Activated naive CD8-positive, alpha-beta T cell treated with anti-CD3 and anti-CD28 coated beads, Interleukin-2, amount 10 ng/mL, durations not matched to agents 7 days and 5 days (primary cell): Measurements from ENCODE around the gene ATF3. TPM values are rescaled to one million over a fixed set of nuclear protein-coding genes. Genes with fewer than 3 reads are reported as not detected.

Experiments used
- ATAC-seq: fragments of 150-1000 bp; cut with Tn5 transposase; one replicate; pipeline ENCODE4 v1.10.0; 2021; ENCODE audit warnings: low read depth, moderate library complexity
- POLR2A ChIA-PET: fragments of 350-600 bp; sonication (Branson Sonifier 250); formaldehyde crosslinking; loops from one replicate; lab custom pipeline; 2021; ENCODE audit warnings: antibody characterized with exemption; lab: Charles Lee
- DNase-seq: peaks from one replicate; pipeline ENCODE4 v3.0.0; 2021
- H3K27ac Mint-ChIP-seq: one replicate; pipeline ENCODE4 v1.8.0; 2022; ENCODE audit warnings: mild to moderate bottlenecking, mixed read lengths
- H3K27me3 Mint-ChIP-seq: one replicate; pipeline ENCODE4 v1.8.0; 2022; ENCODE audit warnings: mild to moderate bottlenecking, moderate library complexity, mixed read lengths
- H3K36me3 Mint-ChIP-seq: one replicate; pipeline ENCODE4 v1.8.0; 2021; ENCODE audit warnings: mild to moderate bottlenecking, mixed read lengths
- H3K4me1 Mint-ChIP-seq: one replicate; pipeline ENCODE4 v1.8.0; 2021; ENCODE audit warnings: mixed read lengths
- H3K4me3 Mint-ChIP-seq: one replicate; pipeline ENCODE4 v1.8.0; 2022; ENCODE audit warnings: mild to moderate bottlenecking, moderate library complexity, mixed read lengths
- H3K9me3 Mint-ChIP-seq: one replicate; pipeline ENCODE4 v1.8.0; 2021; ENCODE audit warnings: mixed read lengths
- total RNA-seq, 2 experiments: library from RNA; stranded (reverse); gene quantifications; one replicate each; pipeline ENCODE4 v1.2.3, GENCODE V29; 2021

The ATF3 gene
- 10 to 100 TPM; 13.1 to 13.8 TPM for total RNA-seq

- Mint-ChIP-seq H3K9me3 (no peaks in the 10 kb centered on the region), H3K4me3 (peak within 1 kb of the TSS; percentile 87), H3K36me3 (peaks cover 5% of the 10 kb centered on the region), H3K4me1 (peaks cover 37% of the 10 kb centered on the region), H3K27me3 (peaks cover 40% of the 10 kb centered on the region), H3K27ac (peak within 1 kb of the TSS; percentile 98)
- ATAC-seq: peak; percentile 78
- peak; percentile 91 for DNase-seq
- POLR2A ChIA-PET: interaction anchor here (0.6 to 2.9 kb wide), 28 partner anchors 8 to 670 kb away, joined by 3 to 67 read pairs (median 4); partner anchors contain the start of genes DTL, FLVCR1, INTS7 and NSL1
Measured at GRCh38 chr1:212608392-212608958, at the start of gene ATF3. Gene ATF3, plus strand, starts transcription at chr1:212608761. Its CDS starts 6,261 bp downstream, at chr1:212615022.

GRCh38 chr1:212559929-212560328 is 48.6 kb upstream of the ATF3 start:
- Mint-ChIP-seq H3K27me3 (peaks cover 22% of the 10 kb centered on the region), H3K4me3 (peak overlapping the region; percentile 85), H3K27ac (peak overlapping the region; percentile 95), H3K36me3 (peaks cover 6% of the 10 kb centered on the region), H3K9me3 (no peaks in the 10 kb centered on the region), H3K4me1 (peaks cover 8% of the 10 kb centered on the region)
- POLR2A ChIA-PET: interaction anchor here (2.8 kb wide), 1 partner anchor 48 kb away, joined by 30 read pairs; the partner anchor contains the start of gene ATF3
- ATAC-seq: no peak
- no peak for DNase-seq

DNA sequence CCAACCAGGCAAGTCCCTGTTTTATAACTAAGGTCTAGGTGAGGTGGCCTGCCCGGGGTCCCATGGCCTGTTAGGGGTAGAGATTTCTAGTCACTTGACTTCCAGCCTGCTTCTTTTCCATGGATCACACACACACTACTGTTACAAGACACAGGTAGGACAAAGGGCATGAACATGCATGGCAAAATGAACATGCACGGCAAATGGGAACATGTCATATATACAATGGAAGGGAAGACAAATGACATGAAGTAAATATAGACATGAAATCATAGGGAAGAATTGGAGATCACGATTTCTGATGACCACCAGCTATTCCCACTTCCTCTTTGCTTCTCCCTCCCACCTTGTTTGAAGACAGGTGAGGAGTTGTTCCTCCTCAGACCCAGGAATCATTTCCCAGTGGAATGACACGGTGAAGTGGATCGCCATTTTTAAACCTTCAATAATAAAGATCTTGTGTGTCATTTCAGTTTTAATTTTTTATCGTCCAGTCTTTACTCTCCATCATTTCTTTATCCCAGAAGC is 47.6 kb upstream of the ATF3 start:
- DNase-seq: no peak
- no peak overlapping the region for H3K27ac Mint-ChIP-seq
- peaks cover 23% of the 10 kb centered on the region for H3K27me3 Mint-ChIP-seq
- POLR2A ChIA-PET: no interaction called here
- no peaks in the 10 kb centered on the region for H3K9me3 Mint-ChIP-seq
- H3K4me1 Mint-ChIP-seq: peaks cover 10% of the 10 kb centered on the region
- H3K4me3 Mint-ChIP-seq: no peak overlapping the region
- H3K36me3 Mint-ChIP-seq: peaks cover 6% of the 10 kb centered on the region
- ATAC-seq: no peak

- Mint-ChIP-seq H3K27me3 (peaks cover 18% of the 10 kb centered on the region), H3K27ac (no peak overlapping the region), H3K36me3 (peaks cover 6% of the 10 kb centered on the region), H3K9me3 (no peaks in the 10 kb centered on the region), H3K4me3 (no peak overlapping the region), H3K4me1 (peaks cover 14% of the 10 kb centered on the region)
- DNase-seq (no peak), ATAC-seq (no peak)
- POLR2A ChIA-PET: no interaction called here
Measured at GRCh38 chr1:212561501-212561931, 47.0 kb upstream of the ATF3 start.

GRCh38 chr1:212562771-212563170 is 45.8 kb upstream of the ATF3 start:
- DNase-seq (no peak), ATAC-seq (no peak)
- POLR2A ChIA-PET: no interaction called here

GRCh38 chr1:212565079-212565478 is 43.5 kb upstream of the ATF3 start:
- POLR2A ChIA-PET: no interaction called here
- no peak overlapping the region for H3K4me3 Mint-ChIP-seq
- H3K4me1 Mint-ChIP-seq: peaks cover 10% of the 10 kb centered on the region
- no peaks in the 10 kb centered on the region for H3K36me3 Mint-ChIP-seq
- H3K27ac Mint-ChIP-seq: no peak overlapping the region
- H3K9me3 Mint-ChIP-seq: no peaks in the 10 kb centered on the region
- peaks cover 11% of the 10 kb centered on the region for H3K27me3 Mint-ChIP-seq
- DNase-seq: no peak
- no peak for ATAC-seq

More at GRCh38 chr1:212562771-212563170, 45.8 kb upstream of the ATF3 start:
- H3K27ac Mint-ChIP-seq: no peak overlapping the region
- H3K27me3 Mint-ChIP-seq: peaks cover 5% of the 10 kb centered on the region
- H3K36me3 Mint-ChIP-seq: peaks cover 5% of the 10 kb centered on the region
- peaks cover 18% of the 10 kb centered on the region for H3K4me1 Mint-ChIP-seq
- no peaks in the 10 kb centered on the region for H3K9me3 Mint-ChIP-seq
- no peak overlapping the region for H3K4me3 Mint-ChIP-seq

GRCh38 chr1:212565571-212566305 is 42.8 kb upstream of the ATF3 start:
- H3K27ac Mint-ChIP-seq: peak overlapping the region; percentile 89
- H3K4me3 Mint-ChIP-seq: peak overlapping the region; percentile 89
- POLR2A ChIA-PET: interaction anchor here (1.9 to 2.0 kb wide), 2 partner anchors 31 to 43 kb away, joined by 8 to 27 read pairs; partner anchors contain the start of gene ATF3
- no peaks in the 10 kb centered on the region for H3K9me3 Mint-ChIP-seq
- H3K36me3 Mint-ChIP-seq: no peaks in the 10 kb centered on the region
- DNase-seq: no peak
- no peak for ATAC-seq
- H3K4me1 Mint-ChIP-seq: peaks cover 10% of the 10 kb centered on the region
- H3K27me3 Mint-ChIP-seq: peaks cover 11% of the 10 kb centered on the region

GRCh38 chr1:212566522-212567479 is 41.8 kb upstream of the ATF3 start:
- POLR2A ChIA-PET: interaction anchor here (0.6 to 2.0 kb wide), 7 partner anchors 8 to 291 kb away, joined by 3 to 27 read pairs (median 6); partner anchors contain the start of gene ATF3

GRCh38 chr1:212567638-212568037 is 40.9 kb upstream of the ATF3 start:
- ATAC-seq: no peak
- peaks cover 10% of the 10 kb centered on the region for H3K4me1 Mint-ChIP-seq
- DNase-seq: no peak
- H3K27me3 Mint-ChIP-seq: peaks cover 14% of the 10 kb centered on the region
- POLR2A ChIA-PET: interaction anchor here (0.6 to 2.0 kb wide), 7 partner anchors 9 to 290 kb away, joined by 3 to 27 read pairs (median 6); partner anchors contain the start of gene ATF3
- H3K9me3 Mint-ChIP-seq: no peaks in the 10 kb centered on the region
- H3K4me3 Mint-ChIP-seq: no peak overlapping the region
- peak overlapping the region; percentile 14 for H3K27ac Mint-ChIP-seq
- no peaks in the 10 kb centered on the region for H3K36me3 Mint-ChIP-seq

More at GRCh38 chr1:212566522-212567479, 41.8 kb upstream of the ATF3 start:
- peak overlapping the region; percentile 89 for H3K4me3 Mint-ChIP-seq
- no peaks in the 10 kb centered on the region for H3K36me3 Mint-ChIP-seq
- peaks cover 10% of the 10 kb centered on the region for H3K4me1 Mint-ChIP-seq
- peak overlapping the region; percentile 89 for H3K27ac Mint-ChIP-seq
- H3K27me3 Mint-ChIP-seq: peaks cover 11% of the 10 kb centered on the region
- no peaks in the 10 kb centered on the region for H3K9me3 Mint-ChIP-seq
- ATAC-seq (peak; percentile 97), DNase-seq (no peak)

GRCh38 chr1:212568978-212569537 is 39.5 kb upstream of the ATF3 start:
- H3K9me3 Mint-ChIP-seq: no peaks in the 10 kb centered on the region
- H3K4me3 Mint-ChIP-seq: no peak overlapping the region
- peaks cover 24% of the 10 kb centered on the region for H3K27me3 Mint-ChIP-seq
- H3K4me1 Mint-ChIP-seq: peaks cover 10% of the 10 kb centered on the region
- DNase-seq: no peak
- POLR2A ChIA-PET: interaction anchor here (1.7 kb wide), 1 partner anchor 39 kb away, joined by 4 read pairs; the partner anchor contains the start of gene ATF3
- H3K27ac Mint-ChIP-seq: no peak overlapping the region
- H3K36me3 Mint-ChIP-seq: no peaks in the 10 kb centered on the region
- ATAC-seq: no peak

DNA sequence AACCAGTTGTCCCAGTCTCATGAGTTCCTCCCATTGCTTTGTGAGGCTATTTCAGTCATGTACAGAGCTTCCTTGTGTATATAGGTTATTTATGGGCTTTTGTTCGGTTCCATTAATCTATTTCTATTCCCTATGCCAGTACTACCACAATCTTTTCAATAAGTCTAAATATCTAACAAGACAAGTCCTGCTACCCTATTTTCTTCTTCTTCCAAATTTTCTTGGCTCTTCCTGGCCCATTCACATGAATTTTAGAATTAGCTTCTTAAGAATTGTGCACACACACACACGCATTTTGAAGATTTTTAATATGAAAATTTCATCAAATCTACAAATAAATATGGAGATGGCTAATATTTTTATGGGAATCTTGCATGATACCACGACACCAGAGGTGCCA is 33.8 kb upstream of the ATF3 start:
- POLR2A ChIA-PET: interaction anchor here (0.6 kb wide), 1 partner anchor 896 kb away, joined by 3 read pairs; no protein-coding TSS in a partner anchor
- H3K27me3 Mint-ChIP-seq: peaks cover 40% of the 10 kb centered on the region
- H3K9me3 Mint-ChIP-seq: no peaks in the 10 kb centered on the region
- H3K4me1 Mint-ChIP-seq: no peaks in the 10 kb centered on the region
- no peaks in the 10 kb centered on the region for H3K36me3 Mint-ChIP-seq
- no peak for ATAC-seq
- H3K4me3 Mint-ChIP-seq: no peak overlapping the region
- H3K27ac Mint-ChIP-seq: no peak overlapping the region
- DNase-seq: no peak

DNA sequence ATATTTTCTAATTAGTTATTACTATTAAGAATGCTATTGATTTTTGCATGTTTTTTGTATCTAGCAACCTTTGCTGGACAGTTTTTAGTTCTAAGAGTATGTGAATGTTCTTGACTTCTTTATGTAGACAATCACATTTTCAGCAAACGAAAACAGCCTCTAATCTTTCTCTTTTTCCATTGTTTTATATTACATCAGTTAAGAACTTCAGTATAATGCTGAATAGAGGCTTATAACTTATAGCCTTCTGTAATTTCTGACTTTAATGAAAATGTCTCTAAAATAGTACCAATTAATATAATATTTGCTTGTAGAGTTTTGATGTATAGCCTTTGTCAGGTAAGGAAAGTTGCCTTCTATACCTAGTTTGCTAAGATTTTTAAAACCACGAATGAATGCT is 33.2 kb upstream of the ATF3 start:
- H3K36me3 Mint-ChIP-seq: no peaks in the 10 kb centered on the region
- peaks cover 2% of the 10 kb centered on the region for H3K4me1 Mint-ChIP-seq
- POLR2A ChIA-PET: no interaction called here
- H3K27me3 Mint-ChIP-seq: peaks cover 40% of the 10 kb centered on the region
- H3K4me3 Mint-ChIP-seq: no peak overlapping the region
- H3K27ac Mint-ChIP-seq: no peak overlapping the region
- DNase-seq: no peak
- ATAC-seq: no peak
- no peaks in the 10 kb centered on the region for H3K9me3 Mint-ChIP-seq
